Transverse colon (tissue), 4 donors: ENCODE data around the gene ZNF629. TPM values are rescaled to one million over a fixed set of nuclear protein-coding genes. Genes with fewer than 3 reads are reported as not detected.

Source experiments
- DNase-seq: peaks from one replicate; pipeline ENCODE4 v3.0.0-alpha.2; 2019
- H3K27ac ChIP-seq, 4 donors: fragments of 200-600 bp; sonication (generic); 2 replicates each; pipeline ENCODE4 v1.5.1; 2016 to 2018; ENCODE audit warnings: inconsistent platforms in 4 of 4
- H3K27me3 ChIP-seq: fragments of 200-600 bp; sonication (generic); 2 replicates; pipeline ENCODE4 v1.5.1; 2017; ENCODE audit warnings: inconsistent platforms
- H3K36me3 ChIP-seq, 4 donors: fragments of 200-600 bp; sonication (generic); 2 replicates each; pipeline ENCODE4 v1.5.1; 2017 to 2019; ENCODE audit warnings: inconsistent platforms in 4 of 4
- H3K4me1 ChIP-seq, 4 donors: fragments of 200-600 bp; sonication (generic); 2 replicates each; pipeline ENCODE4 v1.5.1; 2017 to 2020; ENCODE audit warnings: inconsistent platforms in 4 of 4
- H3K4me3 ChIP-seq, 4 donors: fragments of 200-600 bp; sonication (generic); 1 replicate in 1 of 4; 2 replicates in 3 of 4; pipeline versions ENCODE4 v1.5.1 to v1.6.1; 2017 to 2019; ENCODE audit warnings: inconsistent platforms in 4 of 4
- H3K9me3 ChIP-seq, 2 donors: fragments of 200-600 bp; sonication (generic); 2 replicates each; pipeline ENCODE4 v1.5.1; 2017 to 2019; ENCODE audit warnings: inconsistent platforms in 2 of 2
- CTCF ChIP-seq, 5 experiments: fragments of 200-600 bp in 3 of 5; fragments of 450-650 bp in 2 of 5; sonication (generic) in 3 of 5; IDR thresholded peaks; 1 replicate in 2 of 5; 2 replicates in 3 of 5; pipeline ENCODE4 v1.5.1; 2016 to 2017; ENCODE audit warnings: antibody characterized with exemption in 5 of 5, inconsistent platforms in 3 of 5, mild to moderate bottlenecking in 2 of 5, moderate library complexity in 1 of 5
- EP300 ChIP-seq: sonication (generic); formaldehyde crosslinking; IDR thresholded peaks from one replicate; pipeline ENCODE4 v1.6.1; 2017; ENCODE audit warnings: antibody characterized with exemption, low read depth
- POLR2A ChIP-seq: fragments of 450-650 bp; IDR thresholded peaks from one replicate; pipeline ENCODE4 v1.6.1; 2016; ENCODE audit warnings: antibody characterized with exemption, mild to moderate bottlenecking, moderate library complexity
- POLR2AphosphoS5 ChIP-seq, 3 donors: sonication (generic); formaldehyde crosslinking; IDR thresholded peaks; one replicate each; pipeline ENCODE4 v1.6.1; 2016; ENCODE audit warnings: antibody characterized with exemption in 3 of 3
- WGBS, 2 donors: methylation state at CpG; one replicate each; pipeline ENCODE4 v1.1.5; 2018; ENCODE audit warnings: low coverage in 1 of 2; 5-methylcytosine and 5-hydroxymethylcytosine counted together
- in situ Hi-C, 4 donors: fragments of 200-750 bp; cut with MboI; loops; one replicate each; pipeline versions ENCODE4 v1.15.0 to v1.15.1; 2017; ENCODE audit warnings: low sequenced_read_pairs in 3 of 4, low pct_ligation_motif_present in 1 of 4, low pct_unique_long_range_greater_than_20kb in 1 of 4
- intact Hi-C: fragments of 100-400 bp; cut with DNase I; formaldehyde crosslinking; loops from one replicate; pipeline ENCODE4 v1.15.1; 2023; ENCODE audit warnings: low total_unique reads
- total RNA-seq, 4 donors: library from RNA; depleted of rRNA; stranded (reverse); fragments of >200 nt; gene quantifications; one replicate each; pipeline ENCODE4 v1.1.0, GENCODE V29; 2016

ZNF629 gene
- total RNA-seq, 4 donors from 2014 or later, result 13.5 to 29.9 (median 16.4) TPM

DNA sequence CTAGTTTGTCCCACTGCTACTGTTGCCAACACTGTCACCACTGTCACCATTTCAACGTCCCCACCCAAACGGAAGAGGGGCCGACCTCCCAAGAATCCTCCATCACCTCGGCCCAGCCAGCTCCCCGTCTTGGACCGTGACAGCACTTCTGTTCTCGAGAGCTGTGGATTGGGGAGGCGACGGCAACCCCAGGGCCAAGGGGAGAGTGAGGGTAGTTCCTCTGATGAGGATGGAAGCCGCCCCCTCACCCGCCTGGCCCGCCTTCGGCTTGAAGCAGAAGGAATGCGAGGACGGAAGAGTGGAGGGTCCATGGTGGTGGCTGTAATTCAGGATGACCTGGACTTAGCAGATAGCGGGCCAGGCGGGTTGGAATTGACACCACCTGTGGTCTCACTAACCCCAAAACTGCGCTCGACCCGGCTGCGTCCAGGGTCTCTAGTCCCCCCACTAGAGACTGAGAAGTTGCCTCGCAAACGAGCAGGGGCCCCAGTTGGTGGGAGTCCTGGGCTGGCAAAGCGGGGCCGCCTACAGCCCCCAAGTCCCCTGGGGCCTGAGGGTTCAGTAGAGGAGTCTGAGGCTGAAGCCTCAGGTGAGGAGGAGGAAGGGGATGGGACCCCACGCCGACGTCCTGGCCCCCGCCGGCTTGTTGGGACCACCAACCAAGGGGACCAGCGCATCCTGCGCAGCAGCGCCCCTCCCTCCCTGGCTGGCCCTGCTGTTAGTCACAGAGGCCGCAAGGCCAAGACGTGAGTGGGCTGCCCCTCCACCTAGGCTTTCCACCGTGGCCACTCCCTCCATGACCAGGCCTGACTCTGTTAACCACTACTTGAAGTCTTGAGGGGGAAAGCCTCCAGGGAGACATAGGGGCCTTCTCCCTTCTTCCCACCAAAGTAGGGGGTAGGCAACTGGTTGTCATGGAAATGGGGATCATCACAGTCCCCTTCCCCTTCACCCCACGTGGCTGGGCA is 47.7 kb downstream of the ZNF629 start:
- Histone ChIP-seq H3K4me3 (no peak overlapping the region), H3K4me1 (peaks cover 8 to 39% (median 30%) of the 10 kb centered on the region in 4 donors), H3K9me3 (no peaks in the 10 kb centered on the region), H3K36me3 (peaks cover 0 to 49% (median 25%) of the 10 kb centered on the region in 4 donors), H3K27ac (peak overlapping the region; percentile 72 to 84 (median 81)), H3K27me3 (no peaks in the 10 kb centered on the region)
- DNase-seq, result no peak
- in situ Hi-C loops (no loop called here), intact Hi-C loops (no loop called here)
- 0 to 89% methylated on average over 1 to 31 of the region's 37 CpGs for WGBS, 2 donors
- TF ChIP-seq EP300, result no peak
- no peak for TF ChIP-seq POLR2A
- TF ChIP-seq POLR2AphosphoS5 (IDR thresholded peaks at IDR 0.05), result no peak
- TF ChIP-seq CTCF (IDR thresholded peaks at IDR 0.05), result no peak

- no peak for TF ChIP-seq EP300
- TF ChIP-seq CTCF (IDR thresholded peaks at IDR 0.05), result no peak
- TF ChIP-seq POLR2A, result no peak
- no peak for TF ChIP-seq POLR2AphosphoS5 (IDR thresholded peaks at IDR 0.05)
- in situ Hi-C loops, result no loop called here
- H3K36me3 ChIP-seq, result peaks cover 0 to 62% (median 31%) of the 10 kb centered on the region in 4 donors
- H3K4me1 ChIP-seq, result peaks cover 8 to 31% (median 27%) of the 10 kb centered on the region in 4 donors
- H3K27me3 ChIP-seq, result no peaks in the 10 kb centered on the region
- H3K4me3 ChIP-seq, result no peak overlapping the region
- no peak for DNase-seq
- no peaks in the 10 kb centered on the region for H3K9me3 ChIP-seq
- intact Hi-C loops, result no loop called here
- H3K27ac ChIP-seq, result no peak overlapping the region
- 77 to 86% methylated on average over 5 to 25 of the region's 25 CpGs for WGBS, 2 donors
These were observed 49.0 kb downstream of the ZNF629 start for GRCh38 chr16:30737794-30738648.

DNA sequence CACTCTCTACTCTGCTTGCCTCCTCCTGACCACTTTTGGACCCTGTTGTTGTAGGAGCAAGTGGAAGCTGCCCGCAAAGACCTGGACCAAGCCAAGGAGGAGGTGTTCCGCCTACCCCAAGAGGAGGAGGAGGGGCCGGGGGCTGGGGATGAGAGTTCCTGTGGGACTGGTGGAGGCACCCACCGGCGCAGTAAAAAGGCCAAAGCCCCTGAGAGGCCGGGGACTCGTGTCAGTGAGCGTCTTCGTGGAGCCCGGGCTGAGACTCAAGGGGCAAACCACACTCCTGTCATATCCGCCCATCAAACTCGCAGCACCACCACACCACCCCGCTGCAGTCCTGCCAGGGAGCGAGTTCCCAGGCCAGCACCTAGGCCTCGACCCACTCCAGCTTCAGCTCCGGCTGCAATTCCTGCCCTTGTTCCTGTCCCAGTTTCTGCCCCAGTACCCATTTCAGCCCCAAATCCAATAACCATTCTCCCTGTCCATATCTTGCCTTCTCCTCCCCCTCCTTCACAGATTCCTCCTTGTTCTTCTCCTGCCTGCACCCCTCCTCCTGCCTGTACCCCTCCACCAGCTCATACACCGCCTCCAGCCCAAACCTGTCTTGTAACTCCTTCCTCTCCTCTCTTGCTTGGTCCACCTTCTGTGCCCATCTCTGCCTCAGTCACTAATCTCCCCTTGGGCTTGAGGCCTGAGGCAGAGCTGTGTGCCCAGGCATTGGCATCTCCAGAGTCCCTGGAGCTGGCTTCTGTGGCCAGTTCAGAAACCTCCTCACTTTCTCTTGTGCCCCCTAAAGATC is 49.8 kb downstream of the ZNF629 start:
- Histone ChIP-seq H3K4me3 (no peak overlapping the region), H3K4me1 (peaks cover 8 to 30% (median 25%) of the 10 kb centered on the region in 4 donors), H3K27ac (no peak overlapping the region), H3K27me3 (no peaks in the 10 kb centered on the region), H3K9me3 (no peaks in the 10 kb centered on the region), H3K36me3 (peaks cover 0 to 70% (median 35%) of the 10 kb centered on the region in 4 donors)
- in situ Hi-C loops, result no loop called here
- WGBS, 2 donors, result 94 to 95% methylated on average over 13 to 17 of the region's 17 CpGs
- no peak for DNase-seq
- intact Hi-C loops, result no loop called here
- TF ChIP-seq EP300, result no peak
- TF ChIP-seq POLR2AphosphoS5 (IDR thresholded peaks at IDR 0.05), result no peak
- no peak for TF ChIP-seq CTCF (IDR thresholded peaks at IDR 0.05)
- no peak for TF ChIP-seq POLR2A
